ENCODE data around the gene C12orf57. TPM values are rescaled to one million over a fixed set of nuclear protein-coding genes. Genes with fewer than 3 reads are reported as not detected.

The C12orf57 gene
- total RNA-seq, 1 experiment from 2014 or later: 158 TPM

DNA sequence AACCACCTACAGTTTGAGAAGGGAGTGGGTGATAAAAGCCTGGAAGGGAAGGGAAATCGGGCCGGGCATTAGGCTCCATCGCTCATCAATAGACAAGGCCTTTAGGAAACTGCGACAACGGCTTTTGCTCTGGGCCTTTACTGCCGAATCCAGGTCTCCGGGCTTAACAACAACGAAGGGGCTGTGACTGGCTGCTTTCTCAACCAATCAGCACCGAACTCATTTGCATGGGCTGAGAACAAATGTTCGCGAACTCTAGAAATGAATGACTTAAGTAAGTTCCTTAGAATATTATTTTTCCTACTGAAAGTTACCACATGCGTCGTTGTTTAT is 467 bp upstream of the C12orf57 start (continued):
- TF ChIP-seq AR (CRISPR knock-in tag; IDR thresholded peaks at IDR 0.05): peak; percentile 58; the same call in 1 of the 2 replicates

DNA sequence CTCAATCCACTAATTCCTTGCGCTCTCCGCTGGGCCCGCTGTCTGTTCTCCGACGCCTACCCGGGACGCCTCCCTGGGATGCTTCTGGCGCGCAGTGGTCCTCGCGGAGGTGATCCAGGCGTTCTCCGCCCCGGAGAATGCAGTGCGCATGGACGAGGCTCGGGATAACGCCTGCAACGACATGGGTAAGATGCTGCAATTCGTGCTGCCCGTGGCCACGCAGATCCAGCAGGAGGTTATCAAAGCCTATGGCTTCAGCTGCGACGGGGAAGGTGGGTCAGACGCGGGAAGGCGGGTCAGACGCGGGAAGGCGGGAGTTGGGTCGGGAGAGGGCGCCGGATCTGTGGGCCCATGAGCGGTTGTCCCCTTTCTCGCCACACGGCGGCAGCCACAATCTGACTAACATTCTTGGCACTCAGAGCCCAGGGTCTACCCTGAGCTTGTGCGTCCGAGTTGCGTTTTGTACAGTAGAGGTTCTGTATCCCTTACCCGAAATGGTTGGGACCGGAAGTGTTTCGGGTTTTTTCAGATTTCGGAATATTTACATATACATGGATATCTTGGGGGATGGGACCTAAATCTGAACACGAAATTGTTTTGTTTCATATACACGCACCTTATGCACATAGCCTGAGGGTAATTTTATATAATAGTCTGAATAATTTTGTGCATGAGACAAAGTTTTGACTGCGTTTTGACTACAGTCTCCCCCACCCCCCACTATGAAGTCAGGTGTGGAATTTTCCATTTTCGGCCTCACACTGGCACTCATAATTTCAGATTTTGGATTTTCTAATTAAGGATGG is 762 bp downstream of the C12orf57 start:
- peak; percentile 92 for DNase-seq (ENCODE audit: low spot score)
- no peaks in the 10 kb centered on the region for H3K27me3 Mint-ChIP-seq (ENCODE audit: low read depth)
- peak overlapping the region; percentile 99 for H3K27ac Mint-ChIP-seq
- peak overlapping the region; percentile 98 for H3K4me3 Mint-ChIP-seq
- peaks cover 34% of the 10 kb centered on the region for H3K4me1 Mint-ChIP-seq
- H3K36me3 Mint-ChIP-seq: peaks cover 9% of the 10 kb centered on the region
- no peaks in the 10 kb centered on the region for H3K9me3 Mint-ChIP-seq
- ChIA-PET CTCF (interaction anchor here (0.7 to 5.7 kb wide), 23 partner anchors 8 to 200 kb away, joined by 3 to 296 read pairs (median 9); partner anchors contain the start of genes ATN1, C1RL, C1S and CDCA3), POLR2A (interaction anchor here (0.6 to 6.2 kb wide), 23 partner anchors 10 to 603 kb away, joined by 3 to 167 read pairs (median 6); partner anchors contain the start of genes C1RL, CDCA3, EMG1 and ENO2)
- peak; percentile 25 for ATAC-seq
- TF ChIP-seq TCF7 (CRISPR knock-in tag; IDR thresholded peaks at IDR 0.05; ENCODE audit: low read depth) (no peak; the same call in 1 of the 2 replicates), ZBTB21 (CRISPR knock-in tag; IDR thresholded peaks at IDR 0.05; ENCODE audit: borderline replicate concordance) (0 out of 2 replicates have a peak, but pooled peaks have one; percentile 43), JUN (CRISPR knock-in tag; IDR thresholded peaks at IDR 0.05) (no peak), CREM (CRISPR knock-in tag; IDR thresholded peaks at IDR 0.05) (no peak), AR (CRISPR knock-in tag; IDR thresholded peaks at IDR 0.05) (no peak), NFE2L1 (CRISPR knock-in tag; IDR thresholded peaks at IDR 0.05) (no peak), ESRRA (CRISPR knock-in tag; IDR thresholded peaks at IDR 0.05; ENCODE audit: borderline replicate concordance) (peak; percentile 51; the same call in 1 of the 2 replicates), PRDM15 (CRISPR knock-in tag; IDR thresholded peaks at IDR 0.05) (no peak), KAT7 (CRISPR knock-in tag; IDR thresholded peaks at IDR 0.05; ENCODE audit: borderline replicate concordance) (no peak), EMX1 (CRISPR knock-in tag; IDR thresholded peaks at IDR 0.05) (no peak), IRF1 (CRISPR knock-in tag; IDR thresholded peaks at IDR 0.05) (no peak)
- TF ChIP-seq, protein P1, sequence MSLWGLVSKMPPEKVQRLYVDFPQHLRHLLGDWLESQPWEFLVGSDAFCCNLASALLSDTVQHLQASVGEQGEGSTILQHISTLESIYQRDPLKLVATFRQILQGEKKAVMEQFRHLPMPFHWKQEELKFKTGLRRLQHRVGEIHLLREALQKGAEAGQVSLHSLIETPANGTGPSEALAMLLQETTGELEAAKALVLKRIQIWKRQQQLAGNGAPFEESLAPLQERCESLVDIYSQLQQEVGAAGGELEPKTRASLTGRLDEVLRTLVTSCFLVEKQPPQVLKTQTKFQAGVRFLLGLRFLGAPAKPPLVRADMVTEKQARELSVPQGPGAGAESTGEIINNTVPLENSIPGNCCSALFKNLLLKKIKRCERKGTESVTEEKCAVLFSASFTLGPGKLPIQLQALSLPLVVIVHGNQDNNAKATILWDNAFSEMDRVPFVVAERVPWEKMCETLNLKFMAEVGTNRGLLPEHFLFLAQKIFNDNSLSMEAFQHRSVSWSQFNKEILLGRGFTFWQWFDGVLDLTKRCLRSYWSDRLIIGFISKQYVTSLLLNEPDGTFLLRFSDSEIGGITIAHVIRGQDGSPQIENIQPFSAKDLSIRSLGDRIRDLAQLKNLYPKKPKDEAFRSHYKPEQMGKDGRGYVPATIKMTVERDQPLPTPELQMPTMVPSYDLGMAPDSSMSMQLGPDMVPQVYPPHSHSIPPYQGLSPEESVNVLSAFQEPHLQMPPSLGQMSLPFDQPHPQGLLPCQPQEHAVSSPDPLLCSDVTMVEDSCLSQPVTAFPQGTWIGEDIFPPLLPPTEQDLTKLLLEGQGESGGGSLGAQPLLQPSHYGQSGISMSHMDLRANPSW (CRISPR knock-in tag; conservative IDR thresholded peaks at IDR 0.05; ENCODE audit: low read depth): no peak
- TF ChIP-seq, protein P2, sequence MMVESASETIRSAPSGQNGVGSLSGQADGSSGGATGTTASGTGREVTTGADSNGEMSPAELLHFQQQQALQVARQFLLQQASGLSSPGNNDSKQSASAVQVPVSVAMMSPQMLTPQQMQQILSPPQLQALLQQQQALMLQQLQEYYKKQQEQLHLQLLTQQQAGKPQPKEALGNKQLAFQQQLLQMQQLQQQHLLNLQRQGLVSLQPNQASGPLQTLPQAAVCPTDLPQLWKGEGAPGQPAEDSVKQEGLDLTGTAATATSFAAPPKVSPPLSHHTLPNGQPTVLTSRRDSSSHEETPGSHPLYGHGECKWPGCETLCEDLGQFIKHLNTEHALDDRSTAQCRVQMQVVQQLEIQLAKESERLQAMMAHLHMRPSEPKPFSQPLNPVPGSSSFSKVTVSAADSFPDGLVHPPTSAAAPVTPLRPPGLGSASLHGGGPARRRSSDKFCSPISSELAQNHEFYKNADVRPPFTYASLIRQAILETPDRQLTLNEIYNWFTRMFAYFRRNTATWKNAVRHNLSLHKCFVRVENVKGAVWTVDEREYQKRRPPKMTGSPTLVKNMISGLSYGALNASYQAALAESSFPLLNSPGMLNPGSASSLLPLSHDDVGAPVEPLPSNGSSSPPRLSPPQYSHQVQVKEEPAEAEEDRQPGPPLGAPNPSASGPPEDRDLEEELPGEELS (CRISPR knock-in tag; IDR thresholded peaks at IDR 0.05): no peak
- TF ChIP-seq, protein P3, sequence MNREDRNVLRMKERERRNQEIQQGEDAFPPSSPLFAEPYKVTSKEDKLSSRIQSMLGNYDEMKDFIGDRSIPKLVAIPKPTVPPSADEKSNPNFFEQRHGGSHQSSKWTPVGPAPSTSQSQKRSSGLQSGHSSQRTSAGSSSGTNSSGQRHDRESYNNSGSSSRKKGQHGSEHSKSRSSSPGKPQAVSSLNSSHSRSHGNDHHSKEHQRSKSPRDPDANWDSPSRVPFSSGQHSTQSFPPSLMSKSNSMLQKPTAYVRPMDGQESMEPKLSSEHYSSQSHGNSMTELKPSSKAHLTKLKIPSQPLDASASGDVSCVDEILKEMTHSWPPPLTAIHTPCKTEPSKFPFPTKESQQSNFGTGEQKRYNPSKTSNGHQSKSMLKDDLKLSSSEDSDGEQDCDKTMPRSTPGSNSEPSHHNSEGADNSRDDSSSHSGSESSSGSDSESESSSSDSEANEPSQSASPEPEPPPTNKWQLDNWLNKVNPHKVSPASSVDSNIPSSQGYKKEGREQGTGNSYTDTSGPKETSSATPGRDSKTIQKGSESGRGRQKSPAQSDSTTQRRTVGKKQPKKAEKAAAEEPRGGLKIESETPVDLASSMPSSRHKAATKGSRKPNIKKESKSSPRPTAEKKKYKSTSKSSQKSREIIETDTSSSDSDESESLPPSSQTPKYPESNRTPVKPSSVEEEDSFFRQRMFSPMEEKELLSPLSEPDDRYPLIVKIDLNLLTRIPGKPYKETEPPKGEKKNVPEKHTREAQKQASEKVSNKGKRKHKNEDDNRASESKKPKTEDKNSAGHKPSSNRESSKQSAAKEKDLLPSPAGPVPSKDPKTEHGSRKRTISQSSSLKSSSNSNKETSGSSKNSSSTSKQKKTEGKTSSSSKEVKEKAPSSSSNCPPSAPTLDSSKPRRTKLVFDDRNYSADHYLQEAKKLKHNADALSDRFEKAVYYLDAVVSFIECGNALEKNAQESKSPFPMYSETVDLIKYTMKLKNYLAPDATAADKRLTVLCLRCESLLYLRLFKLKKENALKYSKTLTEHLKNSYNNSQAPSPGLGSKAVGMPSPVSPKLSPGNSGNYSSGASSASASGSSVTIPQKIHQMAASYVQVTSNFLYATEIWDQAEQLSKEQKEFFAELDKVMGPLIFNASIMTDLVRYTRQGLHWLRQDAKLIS (CRISPR knock-in tag; IDR thresholded peaks at IDR 0.05; ENCODE audit: borderline replicate concordance): no peak; the same call in 1 of the 2 replicates
